RWPE2 (cell line): Measurements from ENCODE around the gene MISP.

ENCODE experiments used
- ATAC-seq: fragments of 200-7000 bp; cut with Tn5 transposase; 3 replicates; pipeline ENCODE4 v1.9.1; 2021; ENCODE audit warnings: low read depth
- DNase-seq: peaks from one replicate; pipeline ENCODE4 v3.0.0-alpha.2; 2020; ENCODE audit warnings: low spot score
- H3K27ac ChIP-seq: fragments of 450-650 bp; 2 replicates; pipeline ENCODE4 v1.5.1; 2017; ENCODE audit warnings: mild to moderate bottlenecking; ENCODE audit not compliant: poor library complexity, severe bottlenecking
- H3K27me3 ChIP-seq: fragments of 250-450 bp; sonication (Bioruptor Pico); 2 replicates; pipeline ENCODE4 v1.5.1; 2021; ENCODE audit warnings: mild to moderate bottlenecking, moderate library complexity; ENCODE audit not compliant: insufficient read depth, poor library complexity, severe bottlenecking
- H3K36me3 ChIP-seq: fragments of 250-450 bp; sonication (Bioruptor Pico); 2 replicates; pipeline ENCODE4 v1.5.1; 2020; ENCODE audit warnings: low read depth, mild to moderate bottlenecking, moderate library complexity
- H3K4me1 ChIP-seq: fragments of 250-450 bp; sonication (Bioruptor Pico); 2 replicates; pipeline ENCODE4 v1.5.1; 2021; ENCODE audit warnings: mild to moderate bottlenecking, moderate library complexity; ENCODE audit not compliant: insufficient read depth, poor library complexity, severe bottlenecking
- H3K4me3 ChIP-seq: fragments of 250-450 bp; sonication (Bioruptor Pico); 2 replicates; pipeline ENCODE4 v1.5.1; 2021; ENCODE audit warnings: mild to moderate bottlenecking, moderate library complexity; ENCODE audit not compliant: severe bottlenecking
- H3K9me3 ChIP-seq: fragments of 250-450 bp; sonication (Bioruptor Pico); 2 replicates; pipeline ENCODE4 v1.5.1; 2021; ENCODE audit warnings: mild to moderate bottlenecking, moderate library complexity; ENCODE audit not compliant: severe bottlenecking
- TF ChIP-seq, protein P1 (sequence below): fragments of 450-650 bp; IDR thresholded peaks from one replicate; pipeline ENCODE4 v1.5.1; 2017; ENCODE audit warnings: mild to moderate bottlenecking, moderate library complexity; ENCODE audit not compliant: poor library complexity, severe bottlenecking

The MISP gene

DNA sequence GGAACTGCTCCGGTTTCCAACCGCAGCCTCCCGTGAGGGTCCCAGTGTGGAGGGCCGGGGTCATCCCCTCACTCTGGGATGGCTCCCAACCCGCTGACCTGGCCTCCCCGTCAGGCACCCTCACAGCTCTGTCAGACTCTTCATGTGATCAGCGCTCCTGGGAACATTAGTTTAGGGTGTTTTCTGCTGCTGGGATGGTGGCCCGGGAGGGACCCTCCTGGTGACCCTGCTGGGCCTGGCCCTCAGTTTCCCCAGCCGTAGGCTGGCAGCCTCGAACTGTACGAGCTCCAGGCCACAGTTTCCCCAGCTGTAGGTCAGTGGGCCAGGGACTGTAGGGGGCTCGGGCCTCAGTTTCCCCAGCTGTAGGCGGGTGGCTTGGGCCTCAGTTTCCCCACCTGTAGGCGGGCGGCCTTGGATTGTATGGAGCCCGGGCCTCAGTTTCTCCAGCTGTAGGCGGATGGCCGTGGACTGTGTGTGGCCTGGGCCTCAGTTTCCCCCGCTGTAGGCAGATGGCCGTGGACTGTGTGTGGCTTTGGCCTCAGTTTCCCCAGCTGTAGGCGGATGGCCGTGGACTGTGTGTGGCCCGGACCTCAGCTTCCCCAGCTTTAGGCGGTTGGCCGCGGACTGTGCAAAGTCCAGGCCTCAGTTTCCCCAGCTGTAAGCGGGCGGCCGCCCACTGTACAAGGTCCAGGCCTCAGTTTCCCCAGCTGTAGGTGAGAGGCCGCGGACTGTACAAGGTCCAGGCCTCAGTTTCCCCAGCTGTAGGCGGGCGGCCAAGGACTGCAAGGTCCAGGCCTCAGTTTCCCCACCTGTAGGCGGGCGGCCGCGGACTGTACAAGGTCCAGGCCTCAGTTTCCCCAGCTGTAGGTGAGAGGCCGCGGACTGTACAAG lies 45.0 kb downstream of the MISP start:
- Histone ChIP-seq H3K27me3 (no peaks in the 10 kb centered on the region), H3K4me1 (peaks cover 7% of the 10 kb centered on the region), H3K9me3 (no peaks in the 10 kb centered on the region), H3K36me3 (peaks cover 30% of the 10 kb centered on the region), H3K27ac (peak overlapping the region; percentile 89), H3K4me3 (peak overlapping the region; percentile 55)
- TF ChIP-seq, protein P1, sequence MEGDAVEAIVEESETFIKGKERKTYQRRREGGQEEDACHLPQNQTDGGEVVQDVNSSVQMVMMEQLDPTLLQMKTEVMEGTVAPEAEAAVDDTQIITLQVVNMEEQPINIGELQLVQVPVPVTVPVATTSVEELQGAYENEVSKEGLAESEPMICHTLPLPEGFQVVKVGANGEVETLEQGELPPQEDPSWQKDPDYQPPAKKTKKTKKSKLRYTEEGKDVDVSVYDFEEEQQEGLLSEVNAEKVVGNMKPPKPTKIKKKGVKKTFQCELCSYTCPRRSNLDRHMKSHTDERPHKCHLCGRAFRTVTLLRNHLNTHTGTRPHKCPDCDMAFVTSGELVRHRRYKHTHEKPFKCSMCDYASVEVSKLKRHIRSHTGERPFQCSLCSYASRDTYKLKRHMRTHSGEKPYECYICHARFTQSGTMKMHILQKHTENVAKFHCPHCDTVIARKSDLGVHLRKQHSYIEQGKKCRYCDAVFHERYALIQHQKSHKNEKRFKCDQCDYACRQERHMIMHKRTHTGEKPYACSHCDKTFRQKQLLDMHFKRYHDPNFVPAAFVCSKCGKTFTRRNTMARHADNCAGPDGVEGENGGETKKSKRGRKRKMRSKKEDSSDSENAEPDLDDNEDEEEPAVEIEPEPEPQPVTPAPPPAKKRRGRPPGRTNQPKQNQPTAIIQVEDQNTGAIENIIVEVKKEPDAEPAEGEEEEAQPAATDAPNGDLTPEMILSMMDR, result no peak
- no peak for ATAC-seq
- DNase-seq, result no peak

DNA sequence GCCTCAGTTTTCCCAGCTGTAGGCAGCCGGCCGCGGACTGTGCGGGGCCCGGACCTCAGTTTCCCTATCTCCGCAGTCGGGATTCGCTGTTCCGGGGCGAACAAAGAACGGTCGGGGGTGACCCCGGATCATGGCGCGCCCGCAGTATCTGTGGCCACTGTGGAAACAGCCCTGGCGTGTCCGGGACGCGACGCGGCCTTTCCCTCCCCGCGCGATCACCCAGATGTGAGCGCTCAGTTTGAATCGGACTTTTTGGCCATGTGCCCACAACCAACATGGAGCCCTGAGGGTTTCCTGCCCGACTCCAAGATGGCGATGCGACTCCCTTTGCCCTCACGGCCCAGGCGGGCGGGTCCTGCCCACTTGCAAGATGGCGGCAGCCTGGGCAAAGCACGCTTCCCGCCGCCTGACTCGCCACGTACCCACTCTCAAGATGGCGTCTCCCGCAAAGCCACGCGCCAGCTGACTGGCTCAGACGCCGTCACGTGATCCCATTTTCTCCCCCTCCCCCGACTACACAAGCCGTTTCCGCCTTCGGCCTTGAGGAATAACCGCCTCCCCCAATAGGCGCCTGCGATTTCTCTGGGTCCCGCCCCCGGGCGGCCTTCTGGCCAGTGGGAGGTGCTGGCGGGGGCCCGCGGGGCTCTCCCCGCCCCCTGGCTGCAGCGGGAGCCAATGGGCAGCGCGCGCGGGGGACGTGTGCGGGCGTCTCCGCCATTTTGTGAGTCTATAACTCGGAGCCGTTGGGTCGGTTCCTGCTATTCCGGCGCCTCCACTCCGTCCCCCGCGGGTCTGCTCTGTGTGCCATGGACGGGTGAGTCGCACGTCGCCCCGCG lies 46.0 kb downstream of the MISP start, which contains the start of gene PTBP1:
PTBP1 (plus strand) TSS at position 761 of the 836 bp plus-strand sequence; CDS start at position 807, 46 bp downstream.
- DNase-seq (peak; percentile 99), ATAC-seq (peak; percentile 78)
- TF ChIP-seq, protein P1, result no peak
- Histone ChIP-seq H3K36me3 (peaks cover 40% of the 10 kb centered on the region), H3K27ac (peak within 1 kb of the TSS; percentile 89), H3K27me3 (no peaks in the 10 kb centered on the region), H3K4me3 (peak within 1 kb of the TSS; percentile 73), H3K9me3 (no peaks in the 10 kb centered on the region), H3K4me1 (peaks cover 9% of the 10 kb centered on the region)

DNA sequence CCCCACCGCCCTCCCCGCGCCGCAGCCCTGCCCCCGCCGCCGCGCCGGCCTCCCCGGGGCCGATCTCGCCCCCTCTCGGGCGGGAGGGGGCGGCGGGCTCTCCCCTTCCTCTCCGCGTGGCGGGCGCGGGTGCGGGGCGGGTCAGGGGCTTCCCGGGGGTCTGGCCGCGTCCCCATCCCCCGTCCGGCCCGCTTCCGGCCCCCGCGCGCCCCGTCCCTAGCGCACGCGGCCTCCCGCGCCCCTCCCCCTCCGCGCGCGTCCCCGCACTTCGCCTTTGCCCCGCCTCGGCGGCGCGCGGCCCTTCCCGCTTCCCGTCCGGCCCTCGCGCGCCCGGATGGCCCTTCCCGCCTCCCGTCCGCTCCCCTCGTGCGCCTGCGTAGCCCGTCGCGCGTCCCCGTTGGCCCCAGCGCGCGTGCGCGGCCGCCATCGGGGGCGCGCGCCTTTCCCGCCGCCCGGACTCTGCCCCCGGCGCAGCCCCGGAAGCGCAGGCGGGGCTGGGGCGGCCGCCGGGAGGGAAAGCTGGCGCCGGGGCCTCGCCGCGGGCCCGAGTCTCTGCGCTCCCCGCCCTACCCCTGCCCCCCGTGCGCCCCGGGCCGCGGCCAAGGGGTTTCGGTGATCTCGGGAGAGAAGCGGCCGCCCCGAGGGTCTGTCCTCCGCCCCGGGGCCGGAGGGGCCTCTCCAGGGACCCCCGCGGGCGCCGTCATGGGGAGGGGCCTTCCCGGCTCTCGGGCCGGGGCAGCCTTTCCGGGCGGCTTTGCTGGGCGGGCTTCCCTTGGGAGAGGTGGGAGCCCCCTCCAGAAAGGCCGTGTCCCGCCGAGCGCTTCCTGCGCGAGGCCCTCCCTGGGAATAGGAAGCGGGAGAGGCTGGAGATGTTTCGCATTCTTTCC lies 46.9 kb downstream of the MISP start:
- Histone ChIP-seq H3K4me3 (peak overlapping the region; percentile 73), H3K27ac (peak overlapping the region; percentile 89), H3K4me1 (peaks cover 9% of the 10 kb centered on the region), H3K9me3 (no peaks in the 10 kb centered on the region), H3K27me3 (no peaks in the 10 kb centered on the region), H3K36me3 (peaks cover 49% of the 10 kb centered on the region)
- ATAC-seq (no peak), DNase-seq (no peak)
- TF ChIP-seq, protein P1, result no peak

GRCh38 chr19:798415-799075 lies 47.6 kb downstream of the MISP start:
- Histone ChIP-seq H3K4me3 (peak overlapping the region; percentile 73), H3K27me3 (no peaks in the 10 kb centered on the region), H3K36me3 (peaks cover 56% of the 10 kb centered on the region), H3K9me3 (no peaks in the 10 kb centered on the region), H3K4me1 (peaks cover 9% of the 10 kb centered on the region), H3K27ac (peak overlapping the region; percentile 89)
- DNase-seq, result no peak
- ATAC-seq, result no peak
- TF ChIP-seq, protein P1, result no peak
